ENCODE measurements around the gene KIAA1671. TPM values are rescaled to one million over a fixed set of nuclear protein-coding genes. Genes with fewer than 3 reads are reported as not detected.

The KIAA1671 gene
- total RNA-seq, 4 donors from 2014 or later, result 16.2 to 35.0 (median 21.7) TPM

DNA sequence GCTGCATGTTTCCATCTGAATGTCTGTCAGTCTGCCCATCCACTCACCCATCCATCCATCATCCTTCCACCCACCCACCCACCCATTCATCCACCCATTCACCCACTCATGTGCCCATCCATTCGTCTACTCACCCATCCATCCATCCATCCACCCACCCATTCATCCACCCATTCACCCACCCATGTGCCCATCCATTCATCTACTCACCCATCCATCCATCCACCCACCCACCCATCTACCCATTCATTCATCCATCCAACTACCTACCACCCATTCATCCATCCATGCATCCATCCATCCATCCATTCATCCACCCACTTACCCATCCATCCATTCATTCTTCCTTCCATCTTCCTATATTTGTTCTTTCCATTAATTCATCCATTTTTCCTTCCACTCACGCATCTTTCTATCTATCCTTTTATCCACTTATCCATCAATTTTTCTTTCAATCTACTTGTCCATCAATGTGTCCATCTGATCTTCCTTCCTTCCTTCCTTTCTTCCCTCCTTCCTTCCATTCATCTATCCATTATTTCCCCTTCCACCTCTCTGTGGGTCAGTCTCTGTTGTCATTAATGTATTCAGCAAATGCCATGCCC lies 255.1 kb downstream of the KIAA1671 start:
- H3K4me3 ChIP-seq, result no peak overlapping the region
- H3K4me1 ChIP-seq, result no peaks in the 10 kb centered on the region
- TF ChIP-seq, protein P1, sequence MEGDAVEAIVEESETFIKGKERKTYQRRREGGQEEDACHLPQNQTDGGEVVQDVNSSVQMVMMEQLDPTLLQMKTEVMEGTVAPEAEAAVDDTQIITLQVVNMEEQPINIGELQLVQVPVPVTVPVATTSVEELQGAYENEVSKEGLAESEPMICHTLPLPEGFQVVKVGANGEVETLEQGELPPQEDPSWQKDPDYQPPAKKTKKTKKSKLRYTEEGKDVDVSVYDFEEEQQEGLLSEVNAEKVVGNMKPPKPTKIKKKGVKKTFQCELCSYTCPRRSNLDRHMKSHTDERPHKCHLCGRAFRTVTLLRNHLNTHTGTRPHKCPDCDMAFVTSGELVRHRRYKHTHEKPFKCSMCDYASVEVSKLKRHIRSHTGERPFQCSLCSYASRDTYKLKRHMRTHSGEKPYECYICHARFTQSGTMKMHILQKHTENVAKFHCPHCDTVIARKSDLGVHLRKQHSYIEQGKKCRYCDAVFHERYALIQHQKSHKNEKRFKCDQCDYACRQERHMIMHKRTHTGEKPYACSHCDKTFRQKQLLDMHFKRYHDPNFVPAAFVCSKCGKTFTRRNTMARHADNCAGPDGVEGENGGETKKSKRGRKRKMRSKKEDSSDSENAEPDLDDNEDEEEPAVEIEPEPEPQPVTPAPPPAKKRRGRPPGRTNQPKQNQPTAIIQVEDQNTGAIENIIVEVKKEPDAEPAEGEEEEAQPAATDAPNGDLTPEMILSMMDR (IDR thresholded peaks at IDR 0.05 in 4 of 5, conservative IDR thresholded peaks at IDR 0.05 in 1 of 5), result no peak
- TF ChIP-seq POLR2A (IDR thresholded peaks at IDR 0.05), result no peak
- intact Hi-C loops (cut with DNase I; ENCODE audit: low total_unique reads), result no loop called here
- DNase-seq (no peak), ATAC-seq (no peak)
- in situ Hi-C loops (cut with MboI; ENCODE audit: low sequenced_read_pairs in 4 of 4), result no loop called here
- no peaks in the 10 kb centered on the region for H3K27me3 ChIP-seq
- H3K9me3 ChIP-seq, result no peaks in the 10 kb centered on the region
- no peak overlapping the region for H3K27ac ChIP-seq
- no peaks in the 10 kb centered on the region for H3K36me3 ChIP-seq

DNA sequence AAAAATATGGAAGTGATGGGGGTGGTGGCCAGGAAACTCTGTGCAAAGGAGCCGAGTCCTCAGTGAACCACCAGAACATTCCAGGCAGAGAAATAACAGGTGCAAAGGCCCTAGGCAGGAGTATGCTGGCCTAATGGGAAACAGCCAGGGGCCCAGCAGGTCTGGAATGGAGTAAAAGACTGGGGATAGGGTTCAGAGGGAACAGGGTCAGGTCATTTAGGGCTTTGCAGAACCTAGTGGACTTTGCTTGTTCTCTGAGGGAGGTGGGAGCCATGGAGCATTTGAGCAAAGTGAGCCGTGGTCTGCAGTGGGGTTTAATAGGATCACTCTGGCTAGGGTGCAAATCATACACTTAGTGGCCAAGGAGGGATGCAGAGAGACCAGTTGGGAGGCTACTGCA lies 255.8 kb downstream of the KIAA1671 start:
- no peaks in the 10 kb centered on the region for H3K9me3 ChIP-seq
- ATAC-seq (no peak), DNase-seq (no peak)
- H3K36me3 ChIP-seq, result no peaks in the 10 kb centered on the region
- in situ Hi-C loops (cut with MboI; ENCODE audit: low sequenced_read_pairs in 4 of 4), result no loop called here
- no peaks in the 10 kb centered on the region for H3K27me3 ChIP-seq
- no peak overlapping the region for H3K4me3 ChIP-seq
- TF ChIP-seq POLR2A (IDR thresholded peaks at IDR 0.05), result no peak
- TF ChIP-seq, protein P1 (IDR thresholded peaks at IDR 0.05 in 4 of 5, conservative IDR thresholded peaks at IDR 0.05 in 1 of 5), result no peak
- intact Hi-C loops (cut with DNase I; ENCODE audit: low total_unique reads), result no loop called here
- no peak overlapping the region for H3K27ac ChIP-seq
- H3K4me1 ChIP-seq, result no peaks in the 10 kb centered on the region

DNA sequence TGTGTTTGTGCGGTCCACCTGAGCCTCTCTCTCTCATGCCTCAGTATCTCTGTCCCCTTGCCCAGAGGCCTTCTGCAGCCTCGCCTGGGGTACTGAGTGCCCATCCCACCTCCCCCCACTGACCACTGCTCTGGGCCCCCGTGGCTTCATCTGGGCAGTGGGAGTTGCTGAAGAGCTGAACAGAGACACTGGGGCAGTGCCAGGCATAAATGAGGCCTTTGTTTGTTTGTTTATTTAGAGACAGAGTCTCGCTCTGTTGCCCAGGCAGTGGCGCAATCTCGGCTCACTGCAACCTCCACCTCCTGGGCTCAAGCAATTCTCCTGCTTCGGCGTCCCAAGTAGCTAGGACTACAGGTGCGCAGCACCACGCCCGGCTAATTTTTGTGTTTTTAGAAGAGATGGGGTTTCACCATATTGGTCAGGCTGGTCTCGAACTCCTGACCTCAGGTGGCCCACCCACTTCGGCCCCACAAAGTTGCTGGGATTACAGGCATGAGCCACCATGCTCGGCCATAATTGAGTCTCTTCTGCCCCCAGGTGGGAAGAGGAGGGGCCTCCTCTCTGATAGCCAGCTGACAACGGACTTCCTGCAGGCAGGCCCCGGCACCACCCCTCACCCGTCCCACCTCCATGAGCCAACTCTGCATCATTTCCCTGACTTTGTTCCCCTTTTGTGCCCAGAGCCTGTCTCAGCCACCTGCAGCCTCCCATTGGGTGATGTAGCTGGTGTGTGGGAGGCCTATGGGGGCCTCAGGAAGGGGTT lies 256.4 kb downstream of the KIAA1671 start:
- no peak for TF ChIP-seq POLR2A (IDR thresholded peaks at IDR 0.05)
- TF ChIP-seq, protein P1 (IDR thresholded peaks at IDR 0.05 in 4 of 5, conservative IDR thresholded peaks at IDR 0.05 in 1 of 5), result no peak
- H3K27me3 ChIP-seq, result no peaks in the 10 kb centered on the region
- H3K4me1 ChIP-seq, result no peaks in the 10 kb centered on the region
- H3K36me3 ChIP-seq, result no peaks in the 10 kb centered on the region
- intact Hi-C loops (cut with DNase I; ENCODE audit: low total_unique reads), result no loop called here
- no peak for DNase-seq
- in situ Hi-C loops (cut with MboI; ENCODE audit: low sequenced_read_pairs in 4 of 4), result no loop called here
- H3K27ac ChIP-seq, result no peak overlapping the region
- H3K9me3 ChIP-seq, result no peaks in the 10 kb centered on the region
- H3K4me3 ChIP-seq, result no peak overlapping the region
- ATAC-seq, result no peak

DNA sequence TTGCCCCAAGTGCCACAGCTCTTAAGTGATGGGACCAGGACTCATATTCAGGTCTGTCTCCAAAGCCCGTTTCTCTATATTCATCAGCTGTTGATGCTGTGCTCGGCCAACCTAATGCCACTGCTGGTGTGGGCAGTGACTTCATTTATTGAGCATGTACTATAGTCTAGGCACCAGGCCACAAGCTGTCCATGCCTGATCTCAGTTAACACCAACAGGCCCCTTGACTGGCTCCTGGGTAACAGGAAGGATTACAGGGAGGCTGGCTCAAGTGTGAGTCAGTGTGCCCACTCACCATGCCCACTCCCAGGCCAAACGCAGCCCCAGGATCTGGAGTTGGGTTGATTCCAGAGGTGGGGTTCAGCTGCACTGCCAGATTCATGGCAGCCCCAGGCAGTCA lies 258.3 kb downstream of the KIAA1671 start:
- no peaks in the 10 kb centered on the region for H3K27me3 ChIP-seq
- no peak for TF ChIP-seq POLR2A (IDR thresholded peaks at IDR 0.05)
- TF ChIP-seq, protein P1 (IDR thresholded peaks at IDR 0.05 in 4 of 5, conservative IDR thresholded peaks at IDR 0.05 in 1 of 5), result no peak
- intact Hi-C loops (cut with DNase I; ENCODE audit: low total_unique reads), result no loop called here
- in situ Hi-C loops (cut with MboI; ENCODE audit: low sequenced_read_pairs in 4 of 4), result no loop called here
- H3K4me3 ChIP-seq, result no peak overlapping the region
- no peak overlapping the region for H3K27ac ChIP-seq
- DNase-seq (no peak), ATAC-seq (no peak)
- no peaks in the 10 kb centered on the region for H3K36me3 ChIP-seq
- no peaks in the 10 kb centered on the region for H3K4me1 ChIP-seq
- H3K9me3 ChIP-seq, result no peaks in the 10 kb centered on the region
